Testis (tissue), 2 donors: ENCODE measurements around the gene SRGN.

Experiments used
- POLR2A ChIP-seq: fragments of 450-650 bp; IDR thresholded peaks from one replicate; pipeline ENCODE4 v1.6.1; 2017; ENCODE audit warnings: antibody characterized with exemption, mild to moderate bottlenecking, moderate library complexity
- TF ChIP-seq, protein P1 (sequence below), 3 experiments: fragments of 450-650 bp in 2 of 3; fragments of 200-600 bp in 1 of 3; sonication (generic) in 1 of 3; IDR thresholded peaks; one replicate each; pipeline ENCODE4 v1.5.1; 2016 to 2019; ENCODE audit warnings: antibody characterized with exemption in 3 of 3, mild to moderate bottlenecking in 2 of 3, moderate library complexity in 1 of 3

- TF ChIP-seq, protein P1, sequence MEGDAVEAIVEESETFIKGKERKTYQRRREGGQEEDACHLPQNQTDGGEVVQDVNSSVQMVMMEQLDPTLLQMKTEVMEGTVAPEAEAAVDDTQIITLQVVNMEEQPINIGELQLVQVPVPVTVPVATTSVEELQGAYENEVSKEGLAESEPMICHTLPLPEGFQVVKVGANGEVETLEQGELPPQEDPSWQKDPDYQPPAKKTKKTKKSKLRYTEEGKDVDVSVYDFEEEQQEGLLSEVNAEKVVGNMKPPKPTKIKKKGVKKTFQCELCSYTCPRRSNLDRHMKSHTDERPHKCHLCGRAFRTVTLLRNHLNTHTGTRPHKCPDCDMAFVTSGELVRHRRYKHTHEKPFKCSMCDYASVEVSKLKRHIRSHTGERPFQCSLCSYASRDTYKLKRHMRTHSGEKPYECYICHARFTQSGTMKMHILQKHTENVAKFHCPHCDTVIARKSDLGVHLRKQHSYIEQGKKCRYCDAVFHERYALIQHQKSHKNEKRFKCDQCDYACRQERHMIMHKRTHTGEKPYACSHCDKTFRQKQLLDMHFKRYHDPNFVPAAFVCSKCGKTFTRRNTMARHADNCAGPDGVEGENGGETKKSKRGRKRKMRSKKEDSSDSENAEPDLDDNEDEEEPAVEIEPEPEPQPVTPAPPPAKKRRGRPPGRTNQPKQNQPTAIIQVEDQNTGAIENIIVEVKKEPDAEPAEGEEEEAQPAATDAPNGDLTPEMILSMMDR (IDR thresholded peaks at IDR 0.05) = no peak
- no peak for TF ChIP-seq POLR2A
Observed at GRCh38 chr10:69139961-69140360, 52.1 kb downstream of the SRGN start.
